GM10266 (cell line): ENCODE results near the gene POLR2J.

Experiments used
- DNase-seq: peaks from one replicate; pipeline ENCODE4 v3.0.0; 2012; ENCODE audit errors: extremely low spot score
- TF ChIP-seq, protein P1 (sequence below): IDR thresholded peaks from 2 replicates; pipeline ENCODE4 v1.5.1; 2012; ENCODE audit warnings: mild to moderate bottlenecking, low read depth; ENCODE audit not compliant: control insufficient read depth, insufficient read depth; ENCODE audit errors: missing control alignments

The POLR2J gene

GRCh38 chr7:102472126-102473041 lies 6.3 kb downstream of the POLR2J start:
- no peak for DNase-seq
- TF ChIP-seq, protein P1, sequence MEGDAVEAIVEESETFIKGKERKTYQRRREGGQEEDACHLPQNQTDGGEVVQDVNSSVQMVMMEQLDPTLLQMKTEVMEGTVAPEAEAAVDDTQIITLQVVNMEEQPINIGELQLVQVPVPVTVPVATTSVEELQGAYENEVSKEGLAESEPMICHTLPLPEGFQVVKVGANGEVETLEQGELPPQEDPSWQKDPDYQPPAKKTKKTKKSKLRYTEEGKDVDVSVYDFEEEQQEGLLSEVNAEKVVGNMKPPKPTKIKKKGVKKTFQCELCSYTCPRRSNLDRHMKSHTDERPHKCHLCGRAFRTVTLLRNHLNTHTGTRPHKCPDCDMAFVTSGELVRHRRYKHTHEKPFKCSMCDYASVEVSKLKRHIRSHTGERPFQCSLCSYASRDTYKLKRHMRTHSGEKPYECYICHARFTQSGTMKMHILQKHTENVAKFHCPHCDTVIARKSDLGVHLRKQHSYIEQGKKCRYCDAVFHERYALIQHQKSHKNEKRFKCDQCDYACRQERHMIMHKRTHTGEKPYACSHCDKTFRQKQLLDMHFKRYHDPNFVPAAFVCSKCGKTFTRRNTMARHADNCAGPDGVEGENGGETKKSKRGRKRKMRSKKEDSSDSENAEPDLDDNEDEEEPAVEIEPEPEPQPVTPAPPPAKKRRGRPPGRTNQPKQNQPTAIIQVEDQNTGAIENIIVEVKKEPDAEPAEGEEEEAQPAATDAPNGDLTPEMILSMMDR: no peak

GRCh38 chr7:102471791-102472125 lies 7.0 kb downstream of the POLR2J start:
- TF ChIP-seq, protein P1: no peak

DNA sequence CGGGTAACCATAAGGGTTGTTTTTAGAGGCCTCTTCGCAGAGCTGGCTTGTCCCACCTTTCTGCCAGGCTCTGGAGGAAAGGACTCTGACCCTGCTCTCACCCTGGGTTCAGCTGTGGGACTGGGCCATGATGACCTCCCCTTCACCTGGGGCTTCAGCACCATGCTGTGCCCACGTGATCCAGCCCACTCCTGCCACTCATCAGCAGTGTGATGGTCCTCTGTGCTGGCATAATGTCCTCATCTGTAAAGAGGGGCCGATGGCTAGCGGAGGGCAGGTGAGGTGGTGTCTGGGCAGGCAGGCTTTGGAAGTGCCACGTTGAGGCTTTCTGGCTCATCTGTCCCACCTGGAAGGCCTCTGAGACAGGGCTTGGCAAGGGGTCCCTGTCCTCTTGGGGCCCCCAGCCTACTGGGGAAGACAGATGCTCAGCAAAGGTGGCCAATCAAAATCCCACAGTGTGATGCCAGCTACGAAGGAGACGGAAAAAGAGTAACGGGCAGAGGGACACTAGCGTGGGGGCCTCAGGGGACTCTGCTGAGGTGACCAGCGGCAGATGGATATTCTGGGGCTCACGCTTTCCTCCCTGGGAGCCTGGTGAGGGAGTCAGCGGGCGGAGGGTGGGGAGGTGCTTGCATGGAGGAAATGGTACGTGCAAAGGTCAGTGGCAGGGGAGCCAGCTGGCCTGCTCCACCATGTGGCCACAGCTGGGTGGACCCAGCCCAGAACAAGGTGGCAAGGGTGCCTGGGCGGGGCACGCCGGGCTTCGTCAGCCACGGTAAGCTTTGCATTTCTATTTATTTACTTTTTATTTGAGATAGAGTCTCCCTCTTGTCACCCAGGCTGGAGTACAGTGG lies 8.5 kb downstream of the POLR2J start:
- no peak for DNase-seq

More at GRCh38 chr7:102471791-102472125, 7.0 kb downstream of the POLR2J start:
- no peak for DNase-seq

DNA sequence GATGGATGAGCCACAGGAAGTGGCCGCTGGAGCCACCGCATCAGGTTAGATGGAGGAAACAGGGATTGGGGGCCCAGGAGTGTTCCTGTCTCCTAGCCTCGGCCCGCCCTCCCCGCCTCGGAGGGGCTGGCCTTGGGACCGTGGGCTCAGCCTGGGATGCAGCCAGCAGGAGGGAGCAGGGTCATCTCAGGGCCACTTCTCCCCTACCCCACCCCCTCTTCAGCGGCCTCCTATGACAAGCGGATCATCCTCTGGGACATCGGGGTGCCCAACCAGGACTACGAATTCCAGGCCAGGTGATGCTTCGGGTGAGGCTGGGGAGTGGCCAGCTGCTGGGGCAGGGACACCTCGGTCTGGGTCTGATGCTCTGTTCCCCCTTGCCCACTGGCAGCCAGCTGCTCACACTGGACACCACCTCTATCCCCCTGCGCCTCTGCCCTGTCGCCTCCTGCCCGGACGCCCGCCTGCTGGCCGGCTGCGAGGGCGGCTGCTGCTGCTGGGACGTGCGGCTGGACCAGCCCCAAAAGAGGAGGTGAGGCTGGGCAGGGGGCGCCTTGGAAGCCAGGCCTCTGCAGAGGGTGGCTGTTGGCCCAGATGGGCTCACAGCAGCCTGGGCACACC lies 9.3 kb downstream of the POLR2J start:
- DNase-seq: no peak
- TF ChIP-seq, protein P1: no peak

More for the DNA sequence above, 8.5 kb downstream of the POLR2J start:
- TF ChIP-seq, protein P1: no peak

DNA sequence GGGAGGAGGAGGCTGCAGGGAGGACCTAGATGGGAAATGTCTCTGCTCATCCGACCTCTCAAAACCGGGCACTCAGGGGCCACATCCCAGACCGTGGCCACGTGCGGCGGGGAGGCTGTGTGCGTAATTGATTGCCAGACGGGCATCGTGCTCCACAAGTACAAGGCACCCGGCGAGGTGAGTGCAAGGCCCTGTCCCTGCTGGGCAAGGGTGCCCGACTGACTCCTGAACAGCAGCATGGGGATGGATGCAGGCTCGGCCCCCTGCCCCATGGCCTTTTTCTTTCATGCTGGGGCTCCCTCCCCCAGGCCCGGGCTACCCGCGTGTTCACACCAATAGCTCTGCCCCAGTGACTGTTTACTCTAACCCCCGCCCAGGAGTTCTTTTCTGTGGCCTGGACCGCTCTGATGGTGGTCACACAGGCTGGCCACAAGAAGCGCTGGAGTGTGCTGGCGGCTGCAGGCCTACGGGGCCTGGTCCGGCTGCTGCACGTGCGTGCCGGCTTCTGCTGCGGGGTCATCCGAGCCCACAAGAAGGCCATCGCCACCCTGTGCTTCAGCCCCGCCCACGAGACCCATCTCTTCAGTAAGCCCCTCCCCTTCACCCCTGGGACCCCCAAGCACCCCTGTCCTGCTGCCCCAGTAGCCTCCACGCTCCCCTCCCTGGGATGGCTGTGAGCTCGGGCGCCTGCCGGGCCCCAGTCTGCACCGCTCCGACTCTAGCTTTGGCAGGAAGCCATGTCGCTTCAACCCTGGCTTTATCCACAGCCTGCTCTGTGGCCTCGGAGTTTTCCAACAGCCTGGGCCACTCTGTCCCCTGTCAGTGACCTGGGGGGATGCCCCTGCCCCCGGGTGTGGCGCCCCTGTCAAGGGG lies 10.0 kb downstream of the POLR2J start:
- no peak for DNase-seq
- TF ChIP-seq, protein P1: no peak

- no peak for DNase-seq
- TF ChIP-seq, protein P1: no peak
Observed at GRCh38 chr7:102467581-102468477, 10.9 kb downstream of the POLR2J start.
